ENCODE results near the gene ZC3H18. TPM values are rescaled to one million over a fixed set of nuclear protein-coding genes. Genes with fewer than 3 reads are reported as not detected.
A peak's percentile ranks its signal among the peaks of the same experiment; 100 is the strongest.

ZC3H18 gene
- total and polyA plus RNA-seq, 3 experiments from 2014 or later: 21.6 to 102 (median 91.4) TPM

GRCh38 chr16:88582912-88583575 is 12.8 kb downstream of the ZC3H18 start:
- no peak for DNase-seq
- Histone ChIP-seq H3K4me3 (ENCODE audit: low read length) (no peak overlapping the region), H3K27me3 (ENCODE audit: insufficient read depth, low read length, poor library complexity, severe bottlenecking) (no peaks in the 10 kb centered on the region), H3K36me3 (ENCODE audit: insufficient read depth, low read length) (peaks cover 39% of the 10 kb centered on the region), H3K27ac (ENCODE audit: low read depth, low read length) (no peak overlapping the region), H3K9me3 (ENCODE audit: low read length) (no peaks in the 10 kb centered on the region), H3K4me1 (ENCODE audit: insufficient read depth, low read length) (no peaks in the 10 kb centered on the region)
- peak overlapping the region in 1 of 7 donors; percentile 23 for H3K4me3 Mint-ChIP-seq
- ChIA-PET POLR2A (interaction anchor here (1.6 kb wide), 1 partner anchor 37 kb away, joined by 14 read pairs; no protein-coding TSS in a partner anchor), CTCF (no interaction called here)
- no peaks in the 10 kb centered on the region for H3K27me3 Mint-ChIP-seq
- H3K27ac Mint-ChIP-seq: peak overlapping the region in 4 of 8 donors; percentile 21 to 54 (median 52)
- H3K4me1 Mint-ChIP-seq: peaks cover 37 to 65% (median 55%) of the 10 kb centered on the region in 3 donors
- no peaks in the 10 kb centered on the region for H3K9me3 Mint-ChIP-seq
- H3K36me3 Mint-ChIP-seq: peaks cover 0 to 82% (median 18%) of the 10 kb centered on the region in 3 donors

- H3K27ac Mint-ChIP-seq: peak overlapping the region in 3 of 8 donors; percentile 4 to 62 (median 14)
- H3K36me3 Mint-ChIP-seq: peaks cover 0 to 82% (median 16%) of the 10 kb centered on the region in 3 donors
- CTCF ChIA-PET: interaction anchor here (0.9 to 1.8 kb wide), 2 partner anchors 10 to 12 kb away, joined by 3 to 4 read pairs; no protein-coding TSS in a partner anchor
- peaks cover 43 to 65% (median 59%) of the 10 kb centered on the region in 3 donors for H3K4me1 Mint-ChIP-seq
- Histone ChIP-seq H3K27me3 (ENCODE audit: insufficient read depth, low read length, poor library complexity, severe bottlenecking) (no peaks in the 10 kb centered on the region), H3K27ac (ENCODE audit: low read depth, low read length) (no peak overlapping the region), H3K9me3 (ENCODE audit: low read length) (no peaks in the 10 kb centered on the region), H3K4me1 (ENCODE audit: insufficient read depth, low read length) (no peaks in the 10 kb centered on the region), H3K36me3 (ENCODE audit: insufficient read depth, low read length) (peaks cover 38% of the 10 kb centered on the region), H3K4me3 (ENCODE audit: low read length) (no peak overlapping the region)
- H3K4me3 Mint-ChIP-seq: no peak overlapping the region
- DNase-seq: no peak
- H3K9me3 Mint-ChIP-seq: no peaks in the 10 kb centered on the region
- H3K27me3 Mint-ChIP-seq: no peaks in the 10 kb centered on the region
- POLR2A ChIA-PET: no interaction called here
These were observed 14.5 kb downstream of the ZC3H18 start for GRCh38 chr16:88584676-88585075.

- H3K4me3 Mint-ChIP-seq: no peak overlapping the region
- peaks cover 0 to 82% (median 16%) of the 10 kb centered on the region in 3 donors for H3K36me3 Mint-ChIP-seq
- no peak for DNase-seq
- Histone ChIP-seq H3K27me3 (ENCODE audit: insufficient read depth, low read length, poor library complexity, severe bottlenecking) (no peaks in the 10 kb centered on the region), H3K27ac (ENCODE audit: low read depth, low read length) (no peak overlapping the region), H3K4me3 (ENCODE audit: low read length) (no peak overlapping the region), H3K36me3 (ENCODE audit: insufficient read depth, low read length) (peaks cover 40% of the 10 kb centered on the region), H3K4me1 (ENCODE audit: insufficient read depth, low read length) (no peaks in the 10 kb centered on the region), H3K9me3 (ENCODE audit: low read length) (no peaks in the 10 kb centered on the region)
- H3K9me3 Mint-ChIP-seq: no peaks in the 10 kb centered on the region
- H3K4me1 Mint-ChIP-seq: peaks cover 41 to 64% (median 56%) of the 10 kb centered on the region in 3 donors
- POLR2A ChIA-PET: no interaction called here
- no peaks in the 10 kb centered on the region for H3K27me3 Mint-ChIP-seq
- CTCF ChIA-PET: interaction anchor here (0.9 to 1.8 kb wide), 2 partner anchors 11 kb away, joined by 3 to 4 read pairs; no protein-coding TSS in a partner anchor
- H3K27ac Mint-ChIP-seq: peak overlapping the region in 3 of 8 donors; percentile 52 to 71 (median 62)
These were observed 15.1 kb downstream of the ZC3H18 start for GRCh38 chr16:88585269-88585668.

- ChIA-PET CTCF (interaction anchor here (1.8 kb wide), 1 partner anchor 10 kb away, joined by 4 read pairs; no protein-coding TSS in a partner anchor), POLR2A (no interaction called here)
- DNase-seq: no peak
- H3K4me3 Mint-ChIP-seq: no peak overlapping the region
- Histone ChIP-seq H3K4me1 (ENCODE audit: insufficient read depth, low read length) (no peaks in the 10 kb centered on the region), H3K27me3 (ENCODE audit: insufficient read depth, low read length, poor library complexity, severe bottlenecking) (no peaks in the 10 kb centered on the region), H3K4me3 (ENCODE audit: low read length) (no peak overlapping the region), H3K9me3 (ENCODE audit: low read length) (no peaks in the 10 kb centered on the region), H3K36me3 (ENCODE audit: insufficient read depth, low read length) (peaks cover 42% of the 10 kb centered on the region), H3K27ac (ENCODE audit: low read depth, low read length) (no peak overlapping the region)
- no peaks in the 10 kb centered on the region for H3K9me3 Mint-ChIP-seq
- peaks cover 0 to 78% (median 13%) of the 10 kb centered on the region in 3 donors for H3K36me3 Mint-ChIP-seq
- H3K4me1 Mint-ChIP-seq: peaks cover 33 to 58% (median 48%) of the 10 kb centered on the region in 3 donors
- no peaks in the 10 kb centered on the region for H3K27me3 Mint-ChIP-seq
- H3K27ac Mint-ChIP-seq: peak overlapping the region in 5 of 8 donors; percentile 46 to 71 (median 52)
These were observed 15.9 kb downstream of the ZC3H18 start for GRCh38 chr16:88585927-88586581.

GRCh38 chr16:88588148-88588547 is 17.9 kb downstream of the ZC3H18 start:
- Mint-ChIP-seq H3K36me3 (peaks cover 0 to 72% (median 20%) of the 10 kb centered on the region in 3 donors), H3K27me3 (no peaks in the 10 kb centered on the region), H3K9me3 (no peaks in the 10 kb centered on the region), H3K4me3 (peak overlapping the region in 1 of 7 donors; percentile 11), H3K27ac (peak overlapping the region; percentile 12 to 96 (median 70)), H3K4me1 (peaks cover 39 to 58% (median 53%) of the 10 kb centered on the region in 3 donors)
- H3K9me3 ChIP-seq (ENCODE audit: low read length): no peaks in the 10 kb centered on the region
- ChIA-PET CTCF (no interaction called here), POLR2A (interaction anchor here (0.6 kb wide), 1 partner anchor 54 kb away, joined by 3 read pairs; no protein-coding TSS in a partner anchor)
- H3K27me3 ChIP-seq (ENCODE audit: insufficient read depth, low read length, poor library complexity, severe bottlenecking): no peaks in the 10 kb centered on the region
- DNase-seq: no peak
- no peak overlapping the region for H3K4me3 ChIP-seq (ENCODE audit: low read length)
- no peaks in the 10 kb centered on the region for H3K4me1 ChIP-seq (ENCODE audit: insufficient read depth, low read length)
- no peak overlapping the region for H3K27ac ChIP-seq (ENCODE audit: low read depth, low read length)
- H3K36me3 ChIP-seq (ENCODE audit: insufficient read depth, low read length): peaks cover 37% of the 10 kb centered on the region

GRCh38 chr16:88588754-88589153 is 18.6 kb downstream of the ZC3H18 start:
- H3K9me3 ChIP-seq (ENCODE audit: low read length): no peaks in the 10 kb centered on the region
- no peak overlapping the region for H3K27ac ChIP-seq (ENCODE audit: low read depth, low read length)
- H3K27me3 Mint-ChIP-seq: no peaks in the 10 kb centered on the region
- no peaks in the 10 kb centered on the region for H3K27me3 ChIP-seq (ENCODE audit: insufficient read depth, low read length, poor library complexity, severe bottlenecking)
- peak overlapping the region; percentile 58 to 96 (median 70) for H3K27ac Mint-ChIP-seq
- H3K4me1 ChIP-seq (ENCODE audit: insufficient read depth, low read length): no peaks in the 10 kb centered on the region
- no peak for DNase-seq
- H3K4me3 Mint-ChIP-seq: peak overlapping the region in 3 of 7 donors; percentile 9 to 19 (median 19)
- H3K4me3 ChIP-seq (ENCODE audit: low read length): no peak overlapping the region
- ChIA-PET POLR2A (interaction anchor here (0.6 kb wide), 1 partner anchor 55 kb away, joined by 3 read pairs; no protein-coding TSS in a partner anchor), CTCF (no interaction called here)
- H3K36me3 ChIP-seq (ENCODE audit: insufficient read depth, low read length): peaks cover 41% of the 10 kb centered on the region
- no peaks in the 10 kb centered on the region for H3K9me3 Mint-ChIP-seq
- peaks cover 0 to 75% (median 20%) of the 10 kb centered on the region in 3 donors for H3K36me3 Mint-ChIP-seq
- H3K4me1 Mint-ChIP-seq: peaks cover 38 to 61% (median 49%) of the 10 kb centered on the region in 3 donors

- no peak overlapping the region for H3K27ac ChIP-seq (ENCODE audit: low read depth, low read length)
- peaks cover 0 to 78% (median 21%) of the 10 kb centered on the region in 3 donors for H3K36me3 Mint-ChIP-seq
- POLR2A ChIA-PET: interaction anchor here (0.5 to 0.9 kb wide), 2 partner anchors 20 to 30 kb away, joined by 3 to 4 read pairs; no protein-coding TSS in a partner anchor
These were observed 19.2 kb downstream of the ZC3H18 start for GRCh38 chr16:88589441-88589840.

More at GRCh38 chr16:88589441-88589840, 19.2 kb downstream of the ZC3H18 start:
- H3K9me3 Mint-ChIP-seq: no peaks in the 10 kb centered on the region
- Histone ChIP-seq H3K4me3 (ENCODE audit: low read length) (no peak overlapping the region), H3K9me3 (ENCODE audit: low read length) (no peaks in the 10 kb centered on the region), H3K27me3 (ENCODE audit: insufficient read depth, low read length, poor library complexity, severe bottlenecking) (no peaks in the 10 kb centered on the region), H3K4me1 (ENCODE audit: insufficient read depth, low read length) (no peaks in the 10 kb centered on the region), H3K36me3 (ENCODE audit: insufficient read depth, low read length) (peaks cover 42% of the 10 kb centered on the region)
- H3K27ac Mint-ChIP-seq: peak overlapping the region in 5 of 8 donors; percentile 62 to 96 (median 66)
- peaks cover 39 to 59% (median 49%) of the 10 kb centered on the region in 3 donors for H3K4me1 Mint-ChIP-seq
- CTCF ChIA-PET: interaction anchor here (1.2 kb wide), 1 partner anchor 18 kb away, joined by 3 read pairs; no protein-coding TSS in a partner anchor
- H3K4me3 Mint-ChIP-seq: peak overlapping the region in 3 of 7 donors; percentile 9 to 39 (median 19)
- H3K27me3 Mint-ChIP-seq: no peaks in the 10 kb centered on the region
- DNase-seq: no peak
